ENCODE measurements around the gene ZNF500.

DNA sequence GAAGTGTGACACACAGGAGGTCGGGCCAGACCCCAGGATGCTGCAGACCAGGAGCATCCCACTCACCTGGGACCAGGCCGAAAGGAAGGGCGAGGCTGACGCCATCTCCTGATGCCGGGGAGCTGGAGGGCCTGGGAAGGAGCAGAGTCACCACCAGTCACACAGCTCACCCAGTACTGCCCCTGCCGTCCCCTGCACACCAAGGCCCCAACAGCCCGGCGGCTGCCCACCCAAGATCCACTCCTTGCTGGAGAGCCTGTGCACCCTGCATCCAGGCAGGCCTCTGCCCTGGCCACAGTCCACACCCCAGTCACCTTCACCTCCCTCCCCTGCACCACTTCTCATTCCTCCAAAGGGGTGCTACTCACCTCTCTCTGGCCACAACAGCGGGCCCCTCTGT, 4.8 kb downstream of the ZNF500 start:
- no peak for TF ChIP-seq POLR2A (IDR thresholded peaks at IDR 0.05)
- TF ChIP-seq, protein P1, sequence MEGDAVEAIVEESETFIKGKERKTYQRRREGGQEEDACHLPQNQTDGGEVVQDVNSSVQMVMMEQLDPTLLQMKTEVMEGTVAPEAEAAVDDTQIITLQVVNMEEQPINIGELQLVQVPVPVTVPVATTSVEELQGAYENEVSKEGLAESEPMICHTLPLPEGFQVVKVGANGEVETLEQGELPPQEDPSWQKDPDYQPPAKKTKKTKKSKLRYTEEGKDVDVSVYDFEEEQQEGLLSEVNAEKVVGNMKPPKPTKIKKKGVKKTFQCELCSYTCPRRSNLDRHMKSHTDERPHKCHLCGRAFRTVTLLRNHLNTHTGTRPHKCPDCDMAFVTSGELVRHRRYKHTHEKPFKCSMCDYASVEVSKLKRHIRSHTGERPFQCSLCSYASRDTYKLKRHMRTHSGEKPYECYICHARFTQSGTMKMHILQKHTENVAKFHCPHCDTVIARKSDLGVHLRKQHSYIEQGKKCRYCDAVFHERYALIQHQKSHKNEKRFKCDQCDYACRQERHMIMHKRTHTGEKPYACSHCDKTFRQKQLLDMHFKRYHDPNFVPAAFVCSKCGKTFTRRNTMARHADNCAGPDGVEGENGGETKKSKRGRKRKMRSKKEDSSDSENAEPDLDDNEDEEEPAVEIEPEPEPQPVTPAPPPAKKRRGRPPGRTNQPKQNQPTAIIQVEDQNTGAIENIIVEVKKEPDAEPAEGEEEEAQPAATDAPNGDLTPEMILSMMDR (IDR thresholded peaks at IDR 0.05): no peak

All from prostate gland (tissue), 2 donors.